Epithelial cell of esophagus (primary cell): ENCODE measurements around the gene METTL24.

ENCODE experiments used
- DNase-seq: peaks from one replicate; pipeline ENCODE4 v3.0.0; 2010; ENCODE audit warnings: low read depth
- H3K4me3 ChIP-seq: 2 replicates; pipeline ENCODE4 v1.5.1; 2011; ENCODE audit warnings: mild to moderate bottlenecking, low read length, control low read depth
- CTCF ChIP-seq: IDR thresholded peaks from 2 replicates; pipeline ENCODE4 v1.5.1; 2011; ENCODE audit warnings: low read depth, mild to moderate bottlenecking, low read length, control low read depth, inconsistent platforms; ENCODE audit not compliant: insufficient read depth; ENCODE audit errors: missing control alignments

METTL24 gene

GRCh38 chr6:110395221-110395620 is 37.1 kb upstream of the METTL24 start:
- TF ChIP-seq CTCF = no peak
- no peak overlapping the region for H3K4me3 ChIP-seq
- DNase-seq = no peak

GRCh38 chr6:110394409-110394808 is 36.3 kb upstream of the METTL24 start:
- TF ChIP-seq CTCF = no peak
- no peak for DNase-seq
- no peak overlapping the region for H3K4me3 ChIP-seq

GRCh38 chr6:110392727-110393126 is 34.6 kb upstream of the METTL24 start:
- H3K4me3 ChIP-seq = no peak overlapping the region
- no peak for DNase-seq
- no peak for TF ChIP-seq CTCF

GRCh38 chr6:110390404-110390803 is 32.3 kb upstream of the METTL24 start:
- no peak overlapping the region for H3K4me3 ChIP-seq

GRCh38 chr6:110389689-110390382 is 31.7 kb upstream of the METTL24 start:
- DNase-seq = no peak

More at GRCh38 chr6:110390404-110390803, 32.3 kb upstream of the METTL24 start:
- no peak for DNase-seq
- no peak for TF ChIP-seq CTCF

GRCh38 chr6:110387986-110388385 is 29.8 kb upstream of the METTL24 start:
- no peak overlapping the region for H3K4me3 ChIP-seq
- DNase-seq = no peak
- TF ChIP-seq CTCF = no peak

More at GRCh38 chr6:110389689-110390382, 31.7 kb upstream of the METTL24 start:
- no peak overlapping the region for H3K4me3 ChIP-seq
- no peak for TF ChIP-seq CTCF

GRCh38 chr6:110385458-110385863 is 27.3 kb upstream of the METTL24 start:
- DNase-seq = no peak
- H3K4me3 ChIP-seq = no peak overlapping the region
- TF ChIP-seq CTCF = no peak
